AG09319 (cell line): ENCODE data around the gene ZC2HC1B.
A peak's percentile ranks its signal among the peaks of the same experiment; 100 is the strongest.

ENCODE experiments used
- DNase-seq: peaks from one replicate; pipeline ENCODE4 v3.0.0-alpha.2; 2010; ENCODE audit warnings: low read depth; ENCODE audit errors: extremely low read depth
- TF ChIP-seq, protein P1 (sequence below): IDR thresholded peaks from 2 replicates; pipeline ENCODE4 v1.5.1; 2011; ENCODE audit warnings: low read depth, mild to moderate bottlenecking, inconsistent platforms, low read length, moderate library complexity

ZC2HC1B gene

DNA sequence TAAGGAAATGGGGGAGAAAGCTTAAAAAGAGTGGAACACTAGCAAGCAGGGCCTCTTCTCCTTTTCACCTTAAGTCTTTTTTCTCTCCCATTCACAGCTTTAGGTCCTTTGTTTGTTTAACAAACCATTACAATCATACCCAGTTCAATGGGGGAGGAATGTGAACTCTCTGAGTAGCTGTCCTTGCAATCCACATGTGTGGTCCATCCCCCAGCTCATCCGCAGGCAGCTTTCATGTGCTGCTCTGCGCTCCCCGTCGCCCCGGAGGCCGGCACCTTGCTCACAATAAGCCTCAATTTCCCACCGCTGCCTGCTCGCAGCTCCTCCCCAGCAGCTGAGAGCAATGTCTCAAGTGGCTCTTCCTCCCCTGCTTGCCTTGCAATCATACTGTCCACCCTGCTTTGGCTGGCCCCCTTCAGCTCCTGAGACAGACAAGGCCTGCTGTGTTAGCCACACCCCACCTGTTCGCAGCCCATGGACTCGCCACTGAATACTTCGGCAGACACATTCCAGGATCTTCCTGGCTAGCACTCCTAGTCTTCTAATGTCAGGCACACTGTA is 94.6 kb downstream of the ZC2HC1B start:
- TF ChIP-seq, protein P1, sequence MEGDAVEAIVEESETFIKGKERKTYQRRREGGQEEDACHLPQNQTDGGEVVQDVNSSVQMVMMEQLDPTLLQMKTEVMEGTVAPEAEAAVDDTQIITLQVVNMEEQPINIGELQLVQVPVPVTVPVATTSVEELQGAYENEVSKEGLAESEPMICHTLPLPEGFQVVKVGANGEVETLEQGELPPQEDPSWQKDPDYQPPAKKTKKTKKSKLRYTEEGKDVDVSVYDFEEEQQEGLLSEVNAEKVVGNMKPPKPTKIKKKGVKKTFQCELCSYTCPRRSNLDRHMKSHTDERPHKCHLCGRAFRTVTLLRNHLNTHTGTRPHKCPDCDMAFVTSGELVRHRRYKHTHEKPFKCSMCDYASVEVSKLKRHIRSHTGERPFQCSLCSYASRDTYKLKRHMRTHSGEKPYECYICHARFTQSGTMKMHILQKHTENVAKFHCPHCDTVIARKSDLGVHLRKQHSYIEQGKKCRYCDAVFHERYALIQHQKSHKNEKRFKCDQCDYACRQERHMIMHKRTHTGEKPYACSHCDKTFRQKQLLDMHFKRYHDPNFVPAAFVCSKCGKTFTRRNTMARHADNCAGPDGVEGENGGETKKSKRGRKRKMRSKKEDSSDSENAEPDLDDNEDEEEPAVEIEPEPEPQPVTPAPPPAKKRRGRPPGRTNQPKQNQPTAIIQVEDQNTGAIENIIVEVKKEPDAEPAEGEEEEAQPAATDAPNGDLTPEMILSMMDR = no peak
- DNase-seq = no peak

DNA sequence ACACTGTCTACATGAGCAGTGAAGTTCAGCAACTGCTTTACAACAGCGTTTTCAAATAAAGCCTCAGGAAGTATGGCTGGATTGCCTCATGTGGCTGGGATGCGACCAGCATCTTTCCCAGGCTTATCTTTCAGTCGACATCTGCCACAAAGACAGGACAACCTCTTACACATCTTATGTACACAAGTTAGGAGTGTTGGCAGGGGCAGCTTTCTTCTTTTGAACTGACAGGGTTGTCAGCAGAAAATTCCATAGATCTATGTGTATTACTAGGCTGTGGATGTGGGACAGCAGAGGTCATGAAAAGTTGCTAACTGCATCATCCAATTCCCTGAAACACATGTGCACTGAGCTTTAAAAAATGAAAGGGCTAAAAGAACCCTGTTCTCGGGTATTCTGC is 95.7 kb downstream of the ZC2HC1B start:
- no peak for DNase-seq
- TF ChIP-seq, protein P1 = no peak

DNA sequence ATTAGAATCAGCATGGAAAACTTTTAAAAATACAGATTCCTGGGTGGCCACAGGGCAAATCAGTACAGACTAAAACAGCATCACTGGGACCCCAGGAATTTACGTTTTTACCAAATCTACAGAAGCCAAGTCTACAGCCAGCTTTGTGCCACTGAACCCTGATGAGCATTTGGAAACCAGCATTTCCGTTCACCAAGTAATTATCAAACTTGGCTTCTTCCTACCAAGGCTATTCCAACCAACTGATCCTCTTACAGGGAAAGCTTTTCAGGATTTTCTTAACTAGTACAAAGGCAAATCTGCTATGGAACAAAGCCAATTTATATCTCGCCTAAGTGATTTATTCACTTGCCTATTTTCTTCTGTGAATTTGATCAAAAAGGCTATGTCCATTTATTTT is 96.8 kb downstream of the ZC2HC1B start:
- no peak for DNase-seq
- TF ChIP-seq, protein P1 = no peak

DNA sequence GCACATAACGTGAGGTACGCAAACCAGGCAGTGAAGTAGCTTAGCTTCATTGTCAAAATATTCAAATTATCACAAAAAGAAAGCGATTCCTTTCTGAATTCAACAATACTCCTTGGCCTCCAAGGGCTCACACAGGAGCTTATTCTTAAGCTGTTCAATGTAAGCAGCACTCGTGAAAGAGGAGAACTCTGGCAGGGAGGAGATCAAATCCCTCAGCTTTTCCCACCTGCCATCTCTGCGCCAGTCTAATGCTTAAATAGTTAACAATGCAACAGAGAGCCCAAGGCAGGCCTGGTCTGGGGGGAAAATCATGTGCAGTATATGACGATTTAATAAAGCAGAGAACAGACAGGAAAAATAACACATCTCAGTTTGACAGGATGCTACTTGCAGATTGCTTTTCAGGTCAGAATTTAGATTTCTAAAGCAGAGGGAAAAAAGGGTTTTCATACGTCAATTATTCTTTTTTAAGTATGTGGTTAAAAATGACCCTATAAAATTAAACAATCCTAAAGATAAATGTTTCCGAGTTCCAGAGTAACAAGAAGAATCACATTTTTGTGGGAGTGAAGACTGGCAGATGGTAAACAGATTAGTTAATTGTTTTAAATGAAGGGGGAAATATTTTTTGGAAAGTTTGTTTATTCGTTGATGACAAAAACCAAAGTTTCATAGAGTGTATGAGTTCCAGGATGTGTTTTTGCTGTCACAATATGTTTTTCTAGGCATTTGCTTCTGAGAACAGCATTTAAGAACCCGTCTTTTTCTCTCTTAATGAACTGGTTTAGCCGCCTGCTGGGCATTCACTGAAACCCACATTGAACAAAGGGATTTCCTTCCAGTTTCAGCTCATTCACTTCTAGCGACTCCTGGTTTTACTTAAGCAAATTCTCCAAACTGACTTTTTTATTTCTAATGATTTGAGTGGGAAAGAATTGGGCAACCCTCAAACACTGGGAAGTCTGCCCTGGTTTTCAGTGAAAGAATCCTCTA is 97.9 kb downstream of the ZC2HC1B start:
- DNase-seq = peak; percentile 63
- TF ChIP-seq, protein P1 = peak; percentile 60

DNA sequence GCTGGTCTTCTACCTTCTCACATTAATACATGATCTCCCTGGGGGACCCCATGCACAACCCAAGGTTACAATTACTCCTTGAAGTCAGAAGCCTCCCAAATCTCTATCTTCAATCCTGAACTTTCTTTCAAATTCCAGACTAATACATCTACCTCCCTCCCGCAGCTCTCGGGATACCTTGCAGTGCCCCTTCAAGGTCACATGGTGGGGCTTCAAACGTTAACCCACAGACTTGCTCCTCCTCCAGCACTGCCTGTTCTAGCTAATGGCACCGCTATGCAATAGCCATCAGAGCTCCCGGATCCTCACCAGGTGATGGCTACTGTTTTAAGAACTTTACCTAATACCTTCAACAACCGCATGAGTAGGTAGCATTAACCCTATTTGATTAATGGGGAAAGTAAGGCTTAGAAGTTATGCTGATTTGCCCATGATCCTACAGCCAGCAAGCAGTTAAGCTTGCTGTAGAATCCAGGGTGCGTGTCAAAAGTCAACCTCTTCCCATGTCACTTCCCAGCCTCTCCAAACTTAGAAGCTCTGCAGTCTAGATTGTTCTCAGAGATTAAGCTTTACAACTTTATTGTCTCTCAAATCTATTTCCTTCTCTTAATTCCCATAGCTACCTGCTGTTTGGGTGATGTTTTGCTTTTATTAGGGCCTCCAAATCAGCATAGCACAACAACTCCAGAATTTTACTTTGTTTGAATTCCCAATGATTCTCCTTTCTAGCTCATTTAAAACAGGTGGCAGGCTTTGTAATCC is 99.1 kb downstream of the ZC2HC1B start:
- TF ChIP-seq, protein P1 = no peak
- no peak for DNase-seq

DNA sequence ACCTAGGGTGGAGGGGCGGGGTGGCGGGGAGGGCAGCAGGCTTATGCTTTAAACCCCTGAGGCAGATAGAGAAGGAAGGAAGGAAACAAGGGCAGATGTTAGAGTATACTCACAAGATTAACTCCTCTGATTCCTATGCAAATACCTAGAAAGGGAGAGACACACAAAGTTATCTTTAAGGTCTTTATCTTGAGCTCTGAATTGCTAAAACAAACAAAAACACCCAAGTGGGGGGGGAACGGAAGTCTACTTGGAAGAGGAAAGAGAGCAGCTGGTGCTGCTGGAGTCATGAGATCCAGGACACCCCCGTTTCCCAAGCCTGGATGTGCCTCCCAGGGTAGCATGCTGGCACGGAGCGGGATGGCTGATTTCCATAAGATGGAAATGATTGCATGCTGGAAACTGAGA is 100.4 kb downstream of the ZC2HC1B start:
- no peak for DNase-seq

More for the DNA sequence above, 100.4 kb downstream of the ZC2HC1B start:
- TF ChIP-seq, protein P1 = no peak
